ENCODE measurements around the gene SCRG1.

The SCRG1 gene

DNA sequence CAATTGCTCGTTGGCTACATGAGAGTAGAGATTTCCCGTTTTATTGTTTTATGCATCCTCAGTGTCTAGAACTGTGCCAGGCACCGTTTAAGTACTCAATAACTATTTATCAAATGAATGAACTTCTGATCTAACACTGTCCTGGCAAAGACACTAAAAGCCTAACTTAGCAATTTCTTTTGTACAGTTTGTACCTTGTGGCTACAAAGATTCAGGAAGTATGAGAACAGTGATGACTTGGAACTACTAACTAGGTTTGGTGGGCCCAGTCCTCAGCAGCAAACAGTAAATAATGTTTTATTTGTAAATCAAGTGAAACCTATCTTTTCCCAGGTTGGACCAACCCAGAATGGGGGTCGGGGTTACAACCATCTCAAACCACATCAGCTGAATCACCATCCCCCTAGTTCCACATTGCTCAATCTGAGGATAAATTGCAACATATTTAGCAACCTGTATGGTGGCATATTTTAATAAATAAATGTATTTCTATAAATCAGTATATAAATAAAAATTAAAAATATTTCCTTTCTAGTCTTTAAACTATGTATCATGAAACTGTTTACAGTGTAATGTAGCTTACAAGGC is 12.3 kb upstream of the SCRG1 start:
- DNase-seq (ENCODE audit: low read depth) = no peak

DNA sequence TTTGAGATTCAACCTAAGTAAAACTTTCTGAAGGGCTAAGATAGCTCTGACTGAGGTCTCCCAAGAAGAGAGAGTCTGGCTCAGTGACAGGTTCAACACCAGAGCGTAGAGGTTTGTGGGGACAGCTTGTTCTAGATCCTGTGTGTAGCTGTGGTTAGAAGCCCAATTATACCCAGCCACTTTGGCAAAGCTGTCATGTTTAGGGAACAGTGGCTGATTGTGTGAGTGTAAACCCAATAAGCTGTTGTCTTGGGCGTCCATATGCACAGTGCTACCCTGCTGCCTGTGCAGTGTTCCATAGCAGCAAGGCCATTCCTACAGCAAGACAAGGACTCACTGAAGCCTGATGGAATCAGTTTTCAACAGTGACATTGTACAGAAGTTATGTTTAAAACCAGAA is 11.2 kb upstream of the SCRG1 start:
- DNase-seq (ENCODE audit: low read depth) = no peak

- no peak for DNase-seq (ENCODE audit: low read depth)
Observed at GRCh38 chr4:173405840-173406606, 7.1 kb upstream of the SCRG1 start.

GRCh38 chr4:173404296-173404865 is 5.5 kb upstream of the SCRG1 start:
- no peak for DNase-seq (ENCODE audit: low read depth)

DNA sequence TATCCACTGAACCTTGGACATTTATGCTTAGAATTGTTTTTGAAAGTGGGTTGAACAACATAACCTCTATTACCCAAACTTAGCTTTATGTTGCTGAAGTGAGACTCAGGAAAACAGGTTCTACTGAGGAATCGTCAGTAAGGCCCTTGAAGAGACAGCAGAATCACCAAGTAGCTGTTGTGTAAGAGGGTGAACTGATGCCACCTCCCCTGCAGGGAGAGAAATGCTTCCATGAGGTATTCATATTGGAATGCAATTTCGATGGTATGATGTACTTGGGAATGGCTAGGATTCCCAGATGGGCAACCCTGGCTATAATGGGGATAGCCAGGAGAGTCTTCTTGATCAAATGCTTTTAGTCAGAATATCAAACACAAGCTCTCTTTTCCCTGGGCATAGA is 4.1 kb upstream of the SCRG1 start:
- DNase-seq (ENCODE audit: low read depth) = no peak

DNA sequence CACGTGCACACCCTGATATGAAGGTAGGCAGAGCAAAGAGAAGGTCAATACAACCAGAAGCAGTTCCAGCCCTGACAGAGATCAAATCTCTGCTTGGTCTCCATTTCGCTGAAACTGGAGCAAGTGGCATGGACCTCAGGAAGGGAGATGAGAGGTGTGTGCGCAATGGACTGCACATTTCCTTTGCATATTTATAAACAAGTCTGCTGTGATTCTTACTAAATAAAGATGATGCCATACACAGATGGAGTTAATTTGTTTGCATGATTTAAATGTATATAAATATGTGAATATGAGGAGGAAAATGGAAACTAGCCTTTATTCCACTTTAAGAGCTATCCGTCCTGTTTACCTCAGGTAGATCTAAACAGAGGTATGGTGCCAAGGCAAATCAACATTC is 2.1 kb upstream of the SCRG1 start:
- no peak for DNase-seq (ENCODE audit: low read depth)

DNA sequence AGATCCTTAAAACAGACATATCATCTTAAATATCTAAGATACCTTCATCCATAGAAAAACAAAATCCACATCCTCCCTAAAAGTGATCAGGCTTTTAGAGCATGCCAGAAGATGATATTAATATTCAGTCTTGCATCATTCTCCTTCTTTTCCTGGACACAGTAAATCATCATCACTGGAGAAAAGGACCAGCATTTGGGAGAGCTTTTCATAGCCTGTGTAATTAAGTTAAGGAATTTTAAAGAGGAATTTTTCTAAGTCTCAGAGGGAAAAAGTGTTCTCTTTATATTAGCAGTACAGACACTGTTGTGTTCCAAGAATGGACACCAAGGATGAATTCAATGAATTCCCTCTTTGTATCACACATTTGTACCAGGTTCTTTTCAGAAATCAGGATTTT is 696 bp downstream of the SCRG1 start:
- no peak for DNase-seq (ENCODE audit: low read depth)

DNA sequence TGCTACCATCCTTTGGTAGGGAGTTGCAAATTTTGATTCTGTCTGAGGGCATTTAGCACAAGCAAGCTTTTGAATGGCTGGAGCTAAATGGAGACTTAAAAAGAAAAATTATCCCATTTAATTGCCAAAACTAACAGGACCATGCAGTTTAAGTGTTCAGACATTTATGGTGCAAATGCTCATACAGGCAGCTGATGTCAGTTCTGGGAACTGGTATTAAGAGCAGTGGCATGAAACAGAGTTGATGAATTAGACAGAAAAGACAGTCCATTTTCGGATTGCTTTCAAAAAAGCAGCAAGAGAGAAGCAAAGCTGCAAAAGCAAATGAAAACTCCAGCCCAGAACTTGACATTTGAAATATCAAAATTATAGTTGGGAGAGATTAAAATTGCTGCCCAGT is 1.3 kb downstream of the SCRG1 start:
- DNase-seq (ENCODE audit: low read depth) = no peak

- no peak for DNase-seq (ENCODE audit: low read depth)
Observed at GRCh38 chr4:173391701-173392100, 7.2 kb downstream of the SCRG1 start.

GRCh38 chr4:173386751-173387150 is 12.2 kb downstream of the SCRG1 start:
- no peak for DNase-seq (ENCODE audit: low read depth)

GRCh38 chr4:173382349-173382748 is 16.6 kb downstream of the SCRG1 start:
- no peak for DNase-seq (ENCODE audit: low read depth)

DNA sequence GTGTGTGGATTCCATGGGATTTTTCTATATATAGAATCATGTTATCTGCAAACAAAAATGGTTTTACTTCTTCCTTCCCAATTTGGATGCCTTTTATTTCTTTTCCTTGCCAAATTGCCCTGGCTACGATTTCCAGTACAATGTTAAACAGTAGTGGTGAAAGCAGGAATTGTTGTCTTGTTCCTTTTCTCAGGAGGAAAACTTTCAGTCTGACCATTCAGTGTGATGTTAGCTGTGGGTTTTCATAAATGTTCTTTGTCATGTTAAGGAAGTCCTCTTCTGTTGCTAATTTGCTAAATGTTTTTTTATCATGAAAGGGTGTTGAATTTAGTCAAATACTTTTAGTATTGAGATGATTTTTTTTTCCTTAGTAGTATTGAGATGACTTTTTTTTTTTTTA is 17.3 kb downstream of the SCRG1 start:
- no peak for DNase-seq (ENCODE audit: low read depth)

DNA sequence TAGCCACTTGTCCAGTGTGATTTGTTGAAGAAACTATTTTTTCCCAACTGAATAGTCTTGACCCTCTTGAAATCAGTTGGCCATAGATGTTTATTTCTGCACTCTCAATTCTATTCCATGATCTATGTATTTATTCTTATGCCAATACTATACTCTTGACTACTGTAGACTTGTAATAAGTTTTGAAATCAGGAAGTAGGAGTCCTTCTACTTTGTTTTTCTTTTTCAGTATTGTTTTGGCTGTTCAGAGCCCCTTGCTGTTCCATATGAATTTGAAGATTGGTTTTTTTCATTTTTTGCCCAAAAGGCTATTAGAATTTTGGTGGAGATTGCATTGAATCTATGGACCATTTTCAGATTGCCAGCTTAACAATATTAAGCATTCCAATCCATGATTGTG is 17.9 kb downstream of the SCRG1 start:
- no peak for DNase-seq (ENCODE audit: low read depth)

- DNase-seq (ENCODE audit: low read depth) = no peak
Observed at GRCh38 chr4:173379929-173380328, 19.0 kb downstream of the SCRG1 start.

- no peak for DNase-seq (ENCODE audit: low read depth)
Observed at GRCh38 chr4:173374588-173374987, 24.3 kb downstream of the SCRG1 start.

DNA sequence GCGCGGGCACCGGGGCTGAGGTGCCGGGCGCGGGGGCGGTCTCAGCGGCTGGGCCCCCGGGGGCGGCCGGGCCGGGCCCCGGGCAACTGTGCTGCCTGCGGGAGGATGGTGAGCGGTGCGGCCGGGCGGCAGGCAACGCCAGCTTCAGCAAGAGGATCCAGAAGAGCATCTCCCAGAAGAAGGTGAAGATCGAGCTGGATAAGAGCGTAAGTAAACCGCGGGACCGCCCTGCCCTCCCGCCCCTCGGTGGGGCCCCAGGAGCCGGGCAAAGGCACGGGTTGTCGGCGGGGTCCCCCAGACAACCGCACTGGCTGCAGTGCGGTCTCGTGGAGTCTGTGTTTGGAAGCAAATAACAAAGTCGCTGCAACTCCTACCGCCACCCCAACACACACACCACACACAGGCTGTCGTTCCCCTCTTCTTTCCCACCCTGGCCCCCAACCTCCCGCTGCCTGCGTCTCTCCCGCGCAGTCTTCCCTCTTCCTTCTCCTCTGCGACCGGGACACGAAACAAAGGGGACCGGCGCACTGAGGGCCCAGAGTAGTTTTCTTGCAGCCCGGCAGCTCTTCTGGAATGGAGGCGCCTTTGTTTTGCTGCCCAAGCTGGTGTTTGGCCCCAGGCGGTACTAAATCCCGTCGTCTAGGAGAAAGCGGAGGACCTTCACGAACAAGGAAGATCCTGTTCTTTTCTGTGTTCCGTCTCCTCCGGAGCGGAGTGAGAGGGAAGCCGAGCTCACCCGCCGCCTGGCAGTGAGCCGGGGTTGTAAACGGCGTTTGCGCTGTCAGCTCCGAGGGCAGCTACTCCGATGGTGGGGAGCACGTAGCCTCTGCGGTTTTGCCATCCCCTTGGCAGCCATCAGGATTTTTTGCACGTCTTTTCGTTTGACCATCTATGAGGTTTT is 27.4 kb downstream of the SCRG1 start:
- peak; percentile 10 for DNase-seq (ENCODE audit: low read depth)

- DNase-seq (ENCODE audit: low read depth) = peak; percentile 93
Observed at GRCh38 chr4:173370477-173371291, 28.2 kb downstream of the SCRG1 start, which contains the start of gene SAP30. TSS of gene SAP30 (plus strand) at chr4:173370954. CDS start at chr4:173371183, 229 bp downstream.

- DNase-seq (ENCODE audit: low read depth) = peak; percentile 29
Observed at GRCh38 chr4:173370130-173370476, 28.8 kb downstream of the SCRG1 start.

DNA sequence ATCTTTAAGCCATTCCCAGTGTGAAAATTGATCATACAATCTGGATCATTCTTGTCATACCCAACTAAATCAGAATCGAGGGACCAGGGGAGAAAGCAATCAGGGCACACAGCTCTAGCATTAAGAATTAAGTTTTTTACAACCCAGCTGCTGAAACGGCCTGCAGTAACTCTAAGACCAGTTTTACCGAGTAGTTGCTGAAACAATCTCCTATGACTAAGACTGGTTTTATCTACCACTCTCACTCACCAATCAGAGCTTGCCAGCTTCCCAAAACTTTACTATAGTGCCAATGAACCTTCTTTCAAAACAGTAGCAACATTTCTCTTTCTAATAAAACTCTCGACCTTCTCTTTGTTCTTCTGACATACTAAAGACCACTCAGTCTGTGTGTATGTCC is 31.0 kb downstream of the SCRG1 start:
- no peak for DNase-seq (ENCODE audit: low read depth)

- DNase-seq (ENCODE audit: low read depth) = no peak
Observed at GRCh38 chr4:173367285-173367684, 31.6 kb downstream of the SCRG1 start.

GRCh38 chr4:173365359-173365996 is 33.4 kb downstream of the SCRG1 start:
- no peak for DNase-seq (ENCODE audit: low read depth)
